Measurements from ENCODE around the gene CPE. TPM values are rescaled to one million over a fixed set of nuclear protein-coding genes. Genes with fewer than 3 reads are reported as not detected.

CPE gene
- total RNA-seq, 4 donors from 2014 or later: 104 to 116 (median 108) TPM

DNA sequence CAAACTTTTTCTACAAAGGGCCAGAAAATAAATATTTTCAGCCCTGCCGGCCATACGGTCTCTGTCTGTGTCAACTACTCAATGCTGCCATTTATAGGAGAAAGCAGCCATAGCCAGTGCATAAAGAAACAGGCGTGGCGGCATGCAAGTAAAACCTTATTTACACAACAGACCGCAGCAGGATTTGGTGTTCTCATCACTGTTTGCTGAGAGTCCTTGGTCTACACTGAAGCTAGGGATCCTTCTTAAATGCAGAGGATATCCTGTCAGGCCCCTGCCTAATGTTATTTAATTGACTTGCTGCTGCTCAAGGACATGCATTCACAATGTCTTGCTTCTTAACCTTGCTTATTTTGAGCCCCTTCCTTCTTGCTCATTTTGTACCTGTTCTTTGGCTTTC lies 54.7 kb downstream of the CPE start:
- intact Hi-C loops (cut with DNase I): no loop called here
- no peaks in the 10 kb centered on the region for H3K27me3 ChIP-seq
- no peak for DNase-seq (ENCODE audit: extremely low spot score)
- no peaks in the 10 kb centered on the region for H3K9me3 ChIP-seq
- no peak overlapping the region for H3K27ac ChIP-seq (replicated peaks in 1 of 4)
- H3K4me1 ChIP-seq: no peaks in the 10 kb centered on the region
- TF ChIP-seq EP300 (IDR thresholded peaks at IDR 0.05): no peak
- no peak for TF ChIP-seq POLR2AphosphoS5 (IDR thresholded peaks at IDR 0.05)
- TF ChIP-seq POLR2A (IDR thresholded peaks at IDR 0.05; ENCODE audit: low read depth): no peak
- no peak for TF ChIP-seq CTCF (IDR thresholded peaks at IDR 0.05)
- 98% methylated on average over 5 of the region's 5 CpGs for WGBS
- H3K36me3 ChIP-seq: no peaks in the 10 kb centered on the region
- no peak overlapping the region for H3K4me3 ChIP-seq

- intact Hi-C loops (cut with DNase I): no loop called here
- DNase-seq (ENCODE audit: extremely low spot score): no peak
- 97% methylated on average over 3 of the region's 3 CpGs for WGBS
- Histone ChIP-seq H3K27ac (replicated peaks in 1 of 4) (no peak overlapping the region), H3K36me3 (no peaks in the 10 kb centered on the region), H3K4me3 (no peak overlapping the region), H3K4me1 (peaks cover 0 to 19% (median 15%) of the 10 kb centered on the region in 4 donors), H3K9me3 (no peaks in the 10 kb centered on the region), H3K27me3 (no peaks in the 10 kb centered on the region)
- TF ChIP-seq POLR2A (IDR thresholded peaks at IDR 0.05; ENCODE audit: low read depth) (no peak), CTCF (IDR thresholded peaks at IDR 0.05) (no peak), POLR2AphosphoS5 (IDR thresholded peaks at IDR 0.05) (no peak), EP300 (IDR thresholded peaks at IDR 0.05) (no peak)
Observed at GRCh38 chr4:165437691-165438090, 58.9 kb downstream of the CPE start.

GRCh38 chr4:165439344-165439743 lies 60.5 kb downstream of the CPE start:
- 58% methylated on average over 2 of the region's 2 CpGs for WGBS
- no peaks in the 10 kb centered on the region for H3K27me3 ChIP-seq
- H3K9me3 ChIP-seq: no peaks in the 10 kb centered on the region
- no peak overlapping the region for H3K27ac ChIP-seq (replicated peaks in 1 of 4)
- H3K4me3 ChIP-seq: no peak overlapping the region
- no peak for DNase-seq (ENCODE audit: extremely low spot score)
- intact Hi-C loops (cut with DNase I): no loop called here
- peaks cover 0 to 19% (median 15%) of the 10 kb centered on the region in 4 donors for H3K4me1 ChIP-seq
- TF ChIP-seq POLR2AphosphoS5 (IDR thresholded peaks at IDR 0.05): no peak
- no peak for TF ChIP-seq EP300 (IDR thresholded peaks at IDR 0.05)
- no peak for TF ChIP-seq POLR2A (IDR thresholded peaks at IDR 0.05; ENCODE audit: low read depth)
- TF ChIP-seq CTCF (IDR thresholded peaks at IDR 0.05): no peak
- H3K36me3 ChIP-seq: no peaks in the 10 kb centered on the region

GRCh38 chr4:165439981-165440380 lies 61.2 kb downstream of the CPE start:
- no peak overlapping the region for H3K4me3 ChIP-seq
- TF ChIP-seq POLR2AphosphoS5 (IDR thresholded peaks at IDR 0.05) (no peak), CTCF (IDR thresholded peaks at IDR 0.05) (no peak), POLR2A (IDR thresholded peaks at IDR 0.05; ENCODE audit: low read depth) (no peak), EP300 (IDR thresholded peaks at IDR 0.05) (no peak)
- H3K4me1 ChIP-seq: peaks cover 0 to 19% (median 15%) of the 10 kb centered on the region in 4 donors
- 33% methylated on average over 1 of the region's 1 CpG for WGBS
- no peak for DNase-seq (ENCODE audit: extremely low spot score)
- intact Hi-C loops (cut with DNase I): no loop called here
- H3K9me3 ChIP-seq: no peaks in the 10 kb centered on the region
- no peaks in the 10 kb centered on the region for H3K36me3 ChIP-seq
- no peaks in the 10 kb centered on the region for H3K27me3 ChIP-seq
- H3K27ac ChIP-seq (replicated peaks in 1 of 4): no peak overlapping the region

Measured in esophagus muscularis mucosa (tissue), 4 donors.